Measurements from ENCODE around the gene TEAD1. TPM values are rescaled to one million over a fixed set of nuclear protein-coding genes. Genes with fewer than 3 reads are reported as not detected.

The TEAD1 gene
- total RNA-seq, 1 donor from 2014 or later, result 88.8 TPM

- DNase-seq (ENCODE audit: low spot score), result no peak
Observed at GRCh38 chr11:12979928-12980689, 305.9 kb downstream of the TEAD1 start.

DNA sequence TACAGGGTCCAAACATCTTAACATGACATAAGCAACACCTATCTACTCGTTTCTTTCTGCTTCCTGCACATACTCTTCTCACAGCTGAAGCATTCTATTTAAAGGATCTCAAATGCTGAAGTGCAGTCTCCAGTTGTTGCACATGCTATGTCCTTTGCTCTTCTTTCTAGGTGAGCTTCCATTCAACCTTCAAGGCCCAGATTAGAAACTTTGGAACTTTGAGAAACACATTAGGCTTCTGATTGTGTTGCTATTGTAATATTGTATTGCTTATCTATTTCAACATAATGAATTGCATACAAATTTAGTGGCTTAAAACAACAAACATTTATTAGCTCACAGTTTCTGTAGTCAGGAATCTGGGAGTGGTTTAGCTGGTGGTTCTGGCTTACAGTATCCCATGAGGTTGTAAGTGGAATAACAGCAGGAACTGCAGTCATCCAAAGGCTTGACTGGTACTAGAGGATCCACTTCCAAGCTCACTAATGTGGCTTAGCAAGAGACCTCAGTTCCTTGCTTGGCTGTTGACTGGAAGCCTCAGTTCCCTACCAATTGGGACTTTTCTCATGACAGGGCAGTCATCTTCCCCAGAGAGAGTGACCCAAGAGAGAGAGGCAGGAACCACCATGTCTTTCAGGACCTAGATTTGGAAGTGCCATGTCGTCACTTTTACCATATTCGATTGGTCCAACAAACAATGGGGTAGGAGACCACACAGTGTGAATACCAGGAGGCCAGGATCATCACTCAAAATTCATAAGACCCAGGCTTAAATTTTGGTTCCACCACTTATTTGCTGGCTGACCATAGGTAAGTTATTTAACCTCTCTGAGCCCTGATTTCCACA is 307.7 kb downstream of the TEAD1 start:
- no peak for DNase-seq (ENCODE audit: low spot score)

DNA sequence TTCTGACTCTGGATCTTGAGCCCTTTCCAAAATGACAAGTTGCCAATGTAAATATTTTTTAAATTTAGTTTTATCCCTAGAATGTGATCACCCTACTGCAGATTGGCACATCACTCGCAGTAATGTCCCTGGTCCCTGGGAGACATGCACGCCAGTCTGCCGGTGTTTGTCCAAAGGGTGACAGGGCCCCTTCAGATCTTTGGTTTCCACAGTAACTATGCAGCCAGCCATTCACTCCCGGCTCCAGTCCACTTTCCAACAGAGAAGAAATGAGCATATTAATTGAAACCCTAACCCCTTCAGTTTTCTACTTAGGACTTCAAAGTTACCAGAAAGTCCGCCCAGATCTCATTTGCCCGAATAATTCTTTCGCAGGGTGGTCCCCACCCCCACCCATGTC is 309.1 kb downstream of the TEAD1 start:
- DNase-seq (ENCODE audit: low spot score), result no peak

GRCh38 chr11:12986194-12986898 is 312.1 kb downstream of the TEAD1 start:
- no peak for DNase-seq (ENCODE audit: low spot score)

- no peak for DNase-seq (ENCODE audit: low spot score)
Observed at GRCh38 chr11:12989428-12990161, 315.4 kb downstream of the TEAD1 start.

GRCh38 chr11:12990162-12990480 is 315.9 kb downstream of the TEAD1 start:
- no peak for DNase-seq (ENCODE audit: low spot score)

GRCh38 chr11:12991426-12991825 is 317.2 kb downstream of the TEAD1 start:
- DNase-seq (ENCODE audit: low spot score), result no peak

- DNase-seq (ENCODE audit: low spot score), result no peak
Observed at GRCh38 chr11:12993626-12994025, 319.4 kb downstream of the TEAD1 start.

Measured in mucosa of gallbladder (tissue), 1 donor.